HepG2 (cell line): ENCODE measurements around the gene CCDC183. TPM values are rescaled to one million over a fixed set of nuclear protein-coding genes. Genes with fewer than 3 reads are reported as not detected.

Experiments used
- BCL6 ChIP-seq: IDR thresholded peaks from 2 replicates; pipeline ENCODE4 v1.6.1; 2016; ENCODE audit warnings: missing genetic modification reagents, missing compliant biosample characterization
- ERF ChIP-seq: IDR thresholded peaks from 2 replicates; pipeline ENCODE4 v1.6.1; 2018; ENCODE audit warnings: missing biosample characterization, missing genetic modification reagents
- GZF1 ChIP-seq: sonication (generic); formaldehyde crosslinking; IDR thresholded peaks from 2 replicates; pipeline ENCODE4 v1.5.1; 2020; ENCODE audit warnings: mild to moderate bottlenecking, missing genetic modification reagents
- HMG20A ChIP-seq: IDR thresholded peaks from 2 replicates; pipeline ENCODE4 v1.6.1; 2016; ENCODE audit warnings: borderline replicate concordance
- MTA1 ChIP-seq: sonication (generic); formaldehyde crosslinking; IDR thresholded peaks from 2 replicates; pipeline ENCODE4 v1.4.0; 2020; ENCODE audit warnings: missing genetic modification reagents, mild to moderate bottlenecking, borderline replicate concordance
- NR2C2 ChIP-seq: sonication (generic); formaldehyde crosslinking; IDR thresholded peaks from 2 replicates; pipeline ENCODE4 v1.4.0; 2020; ENCODE audit warnings: missing genetic modification reagents, mild to moderate bottlenecking, moderate library complexity, borderline replicate concordance
- TCF7 ChIP-seq: sonication (generic); IDR thresholded peaks from 2 replicates; pipeline ENCODE4 v1.6.1; 2016; ENCODE audit warnings: antibody characterized with exemption, low read depth
- ZNF235 ChIP-seq: sonication (generic); formaldehyde crosslinking; IDR thresholded peaks from 2 replicates; pipeline ENCODE4 v1.8.1; 2023; ENCODE audit warnings: mild to moderate bottlenecking, missing genetic modification reagents, borderline replicate concordance
- ZNF430 ChIP-seq: sonication (generic); formaldehyde crosslinking; IDR thresholded peaks from 2 replicates; pipeline ENCODE4 v1.9.0; 2021; ENCODE audit warnings: mild to moderate bottlenecking, missing genetic modification reagents
- ZNF510 ChIP-seq: sonication (generic); formaldehyde crosslinking; IDR thresholded peaks from 2 replicates; pipeline ENCODE4 v1.4.0; 2020; ENCODE audit warnings: low read depth, mild to moderate bottlenecking, missing genetic modification reagents
- ZNF652 ChIP-seq: IDR thresholded peaks from 2 replicates; pipeline ENCODE4 v1.6.1; 2016; ENCODE audit warnings: low read depth, borderline replicate concordance
- ZNF83 ChIP-seq: sonication (generic); formaldehyde crosslinking; IDR thresholded peaks from 2 replicates; pipeline ENCODE4 v1.4.0; 2020; ENCODE audit warnings: missing genetic modification reagents, mild to moderate bottlenecking, borderline replicate concordance
- polyA plus RNA-seq, 8 experiments: library from polyadenylated mRNA; depleted of rRNA in 3 of 8; stranded (reverse) in 7 of 8; unstranded in 1 of 8; fragments of >200 nt; fragmentation: Illumina TruSeq in 4 of 8; extraction: Trizol in 4 of 8; gene quantifications; 2 replicates each; pipeline versions ENCODE4 v1.2.1 to v1.2.3, GENCODE V29; 2011 to 2016; ENCODE audit warnings: low read depth in 4 of 8, missing spikeins in 1 of 8, mixed read lengths in 1 of 8; ENCODE audit not compliant: insufficient read depth in 1 of 8
- total RNA-seq, 5 experiments: library from RNA; depleted of rRNA; stranded (reverse); fragments of >200 nt; fragmentation: Illumina TruSeq; extraction: Trizol; gene quantifications; 2 replicates each; pipeline ENCODE4 v1.2.3, GENCODE V29; 2016; ENCODE audit warnings: low read depth in 1 of 5
- TF ChIP-seq, protein P1 (sequence below): sonication (generic); formaldehyde crosslinking; IDR thresholded peaks from 2 replicates; pipeline ENCODE4 v1.8.0; 2022; ENCODE audit warnings: missing genetic modification reagents, mild to moderate bottlenecking, borderline replicate concordance
- TF ChIP-seq, protein P2 (sequence below): sonication (generic); formaldehyde crosslinking; IDR thresholded peaks from 2 replicates; pipeline ENCODE4 v1.4.0; 2020; ENCODE audit warnings: missing genetic modification reagents, borderline replicate concordance

Gene CCDC183
- total and polyA plus RNA-seq, 2 of the 13 experiments (the other 11 are each of a cell fraction or from before 2014, with no cell fraction given) = 5.0 to 66.4 TPM

DNA sequence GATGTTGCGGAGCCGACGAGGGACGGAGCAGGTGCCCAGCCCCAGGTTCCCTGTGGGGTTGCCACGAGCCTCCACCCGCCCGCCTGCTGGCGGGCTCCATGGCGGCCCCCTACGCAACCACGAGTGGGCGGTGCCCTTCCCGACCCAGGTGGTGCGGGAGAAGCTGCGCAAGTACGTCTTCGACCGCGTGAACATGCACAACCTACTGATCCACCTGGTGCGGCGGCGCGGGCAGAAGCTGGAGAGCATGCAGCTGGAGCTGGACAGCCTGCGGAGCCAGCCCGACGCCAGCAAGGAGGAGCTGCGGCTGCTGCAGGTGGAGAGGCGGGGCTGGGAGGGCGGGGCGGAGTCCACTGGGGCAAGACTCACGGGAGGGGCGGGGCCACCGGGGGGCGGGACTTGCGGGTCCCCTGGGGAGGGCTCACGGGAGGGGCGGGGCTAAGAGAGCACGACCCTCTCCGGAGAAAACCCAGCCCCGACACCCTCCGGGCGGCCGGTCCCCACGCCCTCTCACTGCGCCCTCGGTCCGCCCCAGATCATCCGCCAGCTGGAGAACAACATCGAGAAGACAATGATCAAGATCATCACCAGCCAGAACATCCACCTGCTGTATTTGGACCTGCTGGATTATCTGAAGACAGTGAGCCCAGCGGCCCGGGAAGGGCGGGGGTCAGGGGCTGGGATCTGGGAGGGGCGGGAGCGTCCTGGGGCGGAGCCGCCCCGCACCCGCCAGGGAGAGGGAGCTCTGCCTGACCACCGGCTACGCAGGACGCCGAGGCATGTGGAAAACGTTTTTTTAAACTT, 3.9 kb downstream of the CCDC183 start (continued):
- TF ChIP-seq ZNF83 (CRISPR knock-in tag) (no peak), HMG20A (CRISPR knock-in tag) (no peak), ZNF510 (CRISPR knock-in tag) (no peak), BCL6 (no peak; the same call in 1 of the 2 replicates), TCF7 (no peak), ZNF430 (CRISPR knock-in tag) (no peak), MTA1 (CRISPR knock-in tag) (no peak), NR2C2 (no peak), ZNF235 (CRISPR knock-in tag) (no peak), ERF (CRISPR knock-in tag) (no peak), ZNF652 (CRISPR knock-in tag) (no peak), GZF1 (CRISPR knock-in tag) (no peak)
- TF ChIP-seq, protein P1, sequence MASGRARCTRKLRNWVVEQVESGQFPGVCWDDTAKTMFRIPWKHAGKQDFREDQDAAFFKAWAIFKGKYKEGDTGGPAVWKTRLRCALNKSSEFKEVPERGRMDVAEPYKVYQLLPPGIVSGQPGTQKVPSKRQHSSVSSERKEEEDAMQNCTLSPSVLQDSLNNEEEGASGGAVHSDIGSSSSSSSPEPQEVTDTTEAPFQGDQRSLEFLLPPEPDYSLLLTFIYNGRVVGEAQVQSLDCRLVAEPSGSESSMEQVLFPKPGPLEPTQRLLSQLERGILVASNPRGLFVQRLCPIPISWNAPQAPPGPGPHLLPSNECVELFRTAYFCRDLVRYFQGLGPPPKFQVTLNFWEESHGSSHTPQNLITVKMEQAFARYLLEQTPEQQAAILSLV (CRISPR knock-in tag) = peak; percentile 34; the same call in 1 of the 2 replicates
- TF ChIP-seq, protein P2, sequence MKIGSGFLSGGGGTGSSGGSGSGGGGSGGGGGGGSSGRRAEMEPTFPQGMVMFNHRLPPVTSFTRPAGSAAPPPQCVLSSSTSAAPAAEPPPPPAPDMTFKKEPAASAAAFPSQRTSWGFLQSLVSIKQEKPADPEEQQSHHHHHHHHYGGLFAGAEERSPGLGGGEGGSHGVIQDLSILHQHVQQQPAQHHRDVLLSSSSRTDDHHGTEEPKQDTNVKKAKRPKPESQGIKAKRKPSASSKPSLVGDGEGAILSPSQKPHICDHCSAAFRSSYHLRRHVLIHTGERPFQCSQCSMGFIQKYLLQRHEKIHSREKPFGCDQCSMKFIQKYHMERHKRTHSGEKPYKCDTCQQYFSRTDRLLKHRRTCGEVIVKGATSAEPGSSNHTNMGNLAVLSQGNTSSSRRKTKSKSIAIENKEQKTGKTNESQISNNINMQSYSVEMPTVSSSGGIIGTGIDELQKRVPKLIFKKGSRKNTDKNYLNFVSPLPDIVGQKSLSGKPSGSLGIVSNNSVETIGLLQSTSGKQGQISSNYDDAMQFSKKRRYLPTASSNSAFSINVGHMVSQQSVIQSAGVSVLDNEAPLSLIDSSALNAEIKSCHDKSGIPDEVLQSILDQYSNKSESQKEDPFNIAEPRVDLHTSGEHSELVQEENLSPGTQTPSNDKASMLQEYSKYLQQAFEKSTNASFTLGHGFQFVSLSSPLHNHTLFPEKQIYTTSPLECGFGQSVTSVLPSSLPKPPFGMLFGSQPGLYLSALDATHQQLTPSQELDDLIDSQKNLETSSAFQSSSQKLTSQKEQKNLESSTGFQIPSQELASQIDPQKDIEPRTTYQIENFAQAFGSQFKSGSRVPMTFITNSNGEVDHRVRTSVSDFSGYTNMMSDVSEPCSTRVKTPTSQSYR (CRISPR knock-in tag) = 0 out of 2 replicates have a peak, but pooled peaks have one; percentile 6
